Mucosa of stomach (tissue), 1 donor: ENCODE results near the gene OPN3.

Source experiments
- H3K27me3 ChIP-seq: one replicate; pipeline ENCODE4 v1.7.0; 2013; ENCODE audit warnings: mild to moderate bottlenecking, low read length; ENCODE audit not compliant: control insufficient read depth, insufficient read depth
- H3K36me3 ChIP-seq: one replicate; pipeline ENCODE4 v1.7.0; 2013; ENCODE audit warnings: low read length; ENCODE audit not compliant: control insufficient read depth, insufficient read depth
- H3K4me1 ChIP-seq: one replicate; pipeline ENCODE4 v1.7.0; 2013; ENCODE audit warnings: mild to moderate bottlenecking, low read length; ENCODE audit not compliant: control insufficient read depth, insufficient read depth
- H3K4me3 ChIP-seq: one replicate; pipeline ENCODE4 v1.7.0; 2013; ENCODE audit warnings: low read length
- H3K9ac ChIP-seq: one replicate; pipeline ENCODE4 v1.7.0; 2013; ENCODE audit warnings: mild to moderate bottlenecking, low read length, moderate library complexity
- H3K9me3 ChIP-seq: one replicate; pipeline ENCODE4 v1.7.0; 2013; ENCODE audit warnings: mild to moderate bottlenecking, low read length, moderate library complexity; ENCODE audit not compliant: control insufficient read depth
- donor health status: Pancreatic carcinoma.

OPN3 gene

DNA sequence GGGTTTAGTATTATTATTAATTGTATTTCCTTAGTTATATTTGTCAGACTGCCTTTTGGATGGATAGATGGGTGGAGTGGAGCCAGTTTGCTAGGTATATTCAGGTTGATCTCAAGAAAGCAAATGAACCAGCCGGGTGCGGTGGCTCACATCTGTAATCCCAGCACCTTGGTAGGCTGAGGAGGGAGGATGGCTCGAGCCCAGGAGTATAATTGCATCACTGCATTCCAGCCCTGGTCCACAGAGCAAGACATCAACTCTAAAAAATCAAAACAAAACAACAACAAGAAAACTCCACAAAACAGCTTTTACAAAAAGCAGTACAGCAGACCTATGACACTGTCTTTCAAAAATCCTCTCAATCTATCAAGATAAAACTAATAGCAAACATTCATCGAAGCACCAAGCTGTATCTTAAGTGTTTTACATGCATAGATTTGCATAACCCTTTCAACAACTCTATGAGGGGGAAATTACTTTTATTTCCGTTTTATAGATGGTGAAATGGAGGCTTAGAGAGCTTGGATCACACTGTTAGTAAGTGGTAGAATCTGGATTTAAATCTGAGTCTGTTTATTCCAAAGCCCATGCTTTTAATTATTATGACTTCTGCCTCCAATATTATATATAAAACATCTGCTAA lies 82.5 kb downstream of the OPN3 start:
- Histone ChIP-seq H3K4me1 (no peaks in the 10 kb centered on the region), H3K9ac (no peak overlapping the region), H3K36me3 (no peaks in the 10 kb centered on the region), H3K4me3 (no peak overlapping the region), H3K27me3 (no peaks in the 10 kb centered on the region), H3K9me3 (no peaks in the 10 kb centered on the region)

DNA sequence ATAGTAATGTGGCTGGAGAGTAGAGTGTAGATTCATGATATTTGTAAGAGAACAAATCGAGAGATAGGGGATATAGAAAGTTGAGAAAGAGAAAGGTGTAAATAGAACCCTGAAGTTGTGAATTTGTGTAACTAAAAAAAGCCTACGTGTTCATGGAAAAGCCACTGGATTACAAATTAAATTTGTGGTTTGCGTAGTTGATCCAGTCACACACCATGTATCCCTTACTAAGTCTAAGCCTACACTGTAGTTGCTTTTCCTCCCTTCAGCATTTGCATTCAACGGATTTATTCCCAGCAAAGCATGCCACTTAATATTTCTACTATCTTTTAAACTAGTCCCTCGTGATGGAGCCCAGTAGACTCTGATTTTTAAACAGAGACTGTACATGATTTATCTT lies 83.1 kb downstream of the OPN3 start:
- H3K9me3 ChIP-seq = no peaks in the 10 kb centered on the region
- H3K4me3 ChIP-seq = no peak overlapping the region
- H3K9ac ChIP-seq = no peak overlapping the region
- H3K36me3 ChIP-seq = no peaks in the 10 kb centered on the region
- no peaks in the 10 kb centered on the region for H3K27me3 ChIP-seq
- H3K4me1 ChIP-seq = no peaks in the 10 kb centered on the region

DNA sequence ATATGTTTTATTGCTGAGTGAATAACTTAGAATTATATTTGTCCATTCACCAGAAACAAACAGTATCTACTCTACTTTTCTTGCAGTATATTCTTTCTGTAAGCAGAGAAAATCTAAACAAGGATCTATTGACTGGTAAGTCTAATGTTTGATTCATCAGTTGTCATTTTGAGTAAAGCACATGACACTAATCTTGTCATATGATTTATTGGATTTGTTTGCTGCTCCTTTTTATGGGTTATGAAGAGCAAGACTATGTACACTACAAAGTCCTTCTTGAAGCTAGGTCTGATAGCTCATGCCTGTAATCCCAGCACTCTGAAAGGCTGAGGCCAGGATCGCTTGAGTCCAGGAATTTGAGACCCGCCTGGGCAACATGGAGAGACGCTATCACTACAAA lies 84.6 kb downstream of the OPN3 start:
- H3K36me3 ChIP-seq = no peaks in the 10 kb centered on the region
- H3K4me3 ChIP-seq = no peak overlapping the region
- no peaks in the 10 kb centered on the region for H3K9me3 ChIP-seq
- no peaks in the 10 kb centered on the region for H3K27me3 ChIP-seq
- no peaks in the 10 kb centered on the region for H3K4me1 ChIP-seq
- no peak overlapping the region for H3K9ac ChIP-seq

DNA sequence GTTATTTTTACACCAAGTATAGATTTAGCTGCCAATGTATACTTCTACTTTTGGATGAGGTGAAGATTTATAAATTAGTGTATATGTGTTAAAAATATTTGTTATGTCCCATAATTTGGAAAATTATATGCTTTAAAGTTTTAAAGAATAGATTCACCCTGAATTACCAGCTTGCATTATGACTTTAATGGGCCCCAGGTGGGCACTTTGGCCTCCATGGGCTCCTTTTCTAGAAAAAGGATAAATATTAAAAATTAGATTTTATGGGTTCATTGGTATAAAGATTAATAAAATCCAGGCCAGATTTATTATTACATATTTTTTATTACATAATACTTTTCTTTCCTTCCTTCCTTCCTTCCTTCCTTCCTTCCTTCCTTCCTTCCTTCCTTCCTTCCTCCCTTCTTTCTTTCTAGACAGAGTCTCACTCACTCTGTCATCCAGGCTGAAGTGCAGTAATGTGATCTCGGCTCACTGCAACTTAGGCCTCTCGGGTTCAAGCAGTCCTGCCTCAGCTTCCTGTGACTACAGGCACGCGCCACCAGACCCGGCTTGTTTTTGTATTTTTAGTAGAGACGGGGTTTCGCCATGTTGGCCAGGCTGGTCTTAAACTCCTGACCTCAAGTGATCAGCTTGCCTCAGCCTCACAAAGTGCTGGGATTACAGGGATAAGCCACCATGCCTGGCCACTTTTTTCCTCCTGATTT lies 86.1 kb downstream of the OPN3 start:
- H3K9me3 ChIP-seq = no peaks in the 10 kb centered on the region
- H3K4me1 ChIP-seq = no peaks in the 10 kb centered on the region
- no peak overlapping the region for H3K4me3 ChIP-seq
- no peaks in the 10 kb centered on the region for H3K27me3 ChIP-seq
- no peak overlapping the region for H3K9ac ChIP-seq
- no peaks in the 10 kb centered on the region for H3K36me3 ChIP-seq

DNA sequence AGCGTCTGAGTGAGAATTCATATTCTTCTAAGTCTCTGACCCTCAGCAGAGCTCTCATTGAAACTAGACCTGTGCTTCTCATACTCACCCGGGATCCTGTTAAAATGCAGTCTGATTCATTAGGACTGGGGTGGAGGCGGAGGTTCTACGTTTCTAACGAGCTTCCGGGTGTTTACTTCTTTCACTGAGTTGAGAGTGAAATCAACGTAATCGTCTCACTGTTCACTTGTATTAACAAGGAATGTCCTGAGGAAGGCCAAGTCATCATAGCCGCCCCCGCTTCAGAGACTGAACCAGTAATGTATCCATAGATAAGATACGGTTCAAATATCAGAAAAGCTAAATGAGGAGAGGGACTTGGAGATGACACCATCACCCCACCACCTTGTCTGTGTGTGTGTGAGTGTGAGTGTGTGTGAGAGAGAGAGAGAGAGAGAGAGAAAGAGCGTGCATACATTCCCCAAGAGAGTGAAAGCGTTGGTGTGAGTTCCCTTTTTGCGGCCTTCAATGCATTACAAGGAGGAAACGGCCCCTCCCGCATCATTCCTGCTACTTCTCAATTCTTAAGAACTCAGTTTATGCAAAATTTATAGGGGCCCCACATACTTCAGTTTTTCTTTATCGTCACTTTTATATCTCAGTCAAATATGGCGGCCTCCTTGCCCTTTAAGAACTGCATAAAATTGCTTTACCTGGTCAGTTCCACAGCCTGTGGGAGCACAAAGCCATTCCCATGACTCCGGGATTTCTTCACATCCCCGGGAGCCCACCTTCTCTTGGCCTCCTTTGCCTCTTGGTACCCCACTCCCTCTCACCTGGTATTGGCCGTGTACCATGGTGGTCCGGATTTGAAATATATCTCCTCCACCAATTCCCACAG lies 88.2 kb downstream of the OPN3 start:
- H3K9ac ChIP-seq = no peak overlapping the region
- H3K4me3 ChIP-seq = no peak overlapping the region
- H3K27me3 ChIP-seq = no peaks in the 10 kb centered on the region
- no peaks in the 10 kb centered on the region for H3K36me3 ChIP-seq
- H3K9me3 ChIP-seq = no peaks in the 10 kb centered on the region
- H3K4me1 ChIP-seq = no peaks in the 10 kb centered on the region

DNA sequence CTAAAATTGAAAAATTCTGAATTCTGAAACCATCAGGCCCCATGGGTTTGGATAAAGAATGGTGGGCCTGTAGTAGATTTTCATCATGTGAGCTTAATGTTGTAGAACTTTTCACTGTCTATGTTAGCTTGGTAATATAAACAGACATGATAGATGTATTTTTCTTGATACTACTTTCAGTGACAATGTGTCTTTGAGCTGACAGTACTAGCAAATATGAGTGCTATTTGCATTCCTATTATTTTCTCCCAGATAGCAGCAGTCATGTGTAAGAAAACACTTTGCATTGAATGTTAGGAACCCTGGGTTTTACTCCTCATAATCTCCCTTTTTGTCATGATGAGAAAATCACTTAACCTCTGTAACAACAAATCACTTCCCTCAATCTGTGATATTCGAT lies 89.9 kb downstream of the OPN3 start:
- Histone ChIP-seq H3K27me3 (peaks cover 3% of the 10 kb centered on the region), H3K36me3 (no peaks in the 10 kb centered on the region), H3K4me1 (no peaks in the 10 kb centered on the region), H3K4me3 (no peak overlapping the region), H3K9me3 (no peaks in the 10 kb centered on the region), H3K9ac (no peak overlapping the region)

DNA sequence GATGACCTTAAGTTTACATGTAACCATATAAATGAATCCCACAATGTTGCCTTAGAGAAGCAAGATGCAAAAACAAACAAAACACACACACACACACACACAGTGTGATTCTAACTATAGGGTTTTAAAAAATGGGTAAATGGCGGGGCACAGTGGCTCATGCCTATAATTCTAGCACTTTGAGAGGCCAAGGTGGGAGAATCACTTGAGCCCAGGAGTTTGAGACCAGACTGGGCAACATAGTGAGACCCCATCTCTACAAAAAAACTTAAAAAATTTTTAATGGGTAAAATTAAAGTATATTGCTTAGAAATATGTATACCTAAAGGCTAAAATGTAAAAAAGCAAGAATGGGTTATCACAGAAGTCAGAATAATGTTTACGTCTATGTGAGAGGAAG lies 92.2 kb downstream of the OPN3 start:
- no peak overlapping the region for H3K9ac ChIP-seq
- no peak overlapping the region for H3K4me3 ChIP-seq
- H3K27me3 ChIP-seq = peaks cover 4% of the 10 kb centered on the region
- H3K9me3 ChIP-seq = no peaks in the 10 kb centered on the region
- H3K36me3 ChIP-seq = no peaks in the 10 kb centered on the region
- H3K4me1 ChIP-seq = no peaks in the 10 kb centered on the region
